Endothelial cell of umbilical vein (primary cell): Measurements from ENCODE around the gene NSFL1C. TPM values are rescaled to one million over a fixed set of nuclear protein-coding genes. Genes with fewer than 3 reads are reported as not detected.

ENCODE experiments used
- BruUV-seq: library from RNA; stranded (reverse); fragments of 400-500 nt; replicated peaks from 2 replicates; lab custom pipeline; 2021; lab: Mats Ljungman, UMichigan
- CTCF ChIA-PET: fragments of 300-600, 350-600 bp; sonication (Branson Sonifier 250); formaldehyde crosslinking; loops from one replicate; lab custom pipeline; 2021; ENCODE audit warnings: antibody characterized with exemption, inconsistent platforms; lab: Charles Lee
- POLR2A ChIA-PET: fragments of 300-600, 350-600 bp; sonication (Branson Sonifier 250); formaldehyde crosslinking; loops from one replicate; lab custom pipeline; 2021; ENCODE audit warnings: antibody characterized with exemption, inconsistent platforms; lab: Charles Lee
- DNase-seq: peaks from one replicate; pipeline ENCODE4 v3.0.0-alpha.2; 2011; ENCODE audit warnings: low read depth, low spot score
- FAIRE-seq: peaks from 2 replicates; lab custom pipeline; 2011; peaks lifted over from hg19 to GRCh38; lab: Jason Lieb, UNC
- H2AFZ ChIP-seq: 2 replicates; pipeline ENCODE4 v1.6.0; 2012; ENCODE audit warnings: low read depth, low read length, control low read depth, inconsistent platforms
- H3K27ac ChIP-seq: 2 replicates; pipeline ENCODE4 v1.5.1; 2011; ENCODE audit warnings: low read depth, mild to moderate bottlenecking, control low read depth, low read length, moderate library complexity; ENCODE audit not compliant: insufficient read depth
- H3K27me3 ChIP-seq, 2 experiments: 2 replicates each; pipeline versions ENCODE4 v1.6.0 to v1.6.1; 2011; ENCODE audit warnings: low read length in 2 of 2, mixed read lengths in 1 of 2; ENCODE audit not compliant: control insufficient read depth in 2 of 2, insufficient read depth in 2 of 2
- H3K36me3 ChIP-seq, 2 experiments: 2 replicates in 1 of 2; 3 replicates in 1 of 2; pipeline ENCODE4 v1.5.1; 2011; ENCODE audit warnings: low read length in 2 of 2, mild to moderate bottlenecking in 1 of 2, moderate library complexity in 1 of 2; ENCODE audit not compliant: control insufficient read depth in 2 of 2, insufficient read depth in 2 of 2; ENCODE audit errors: extremely low read depth in 1 of 2
- H3K4me1 ChIP-seq: 3 replicates; pipeline ENCODE4 v1.5.1; 2011; ENCODE audit warnings: mild to moderate bottlenecking, low read length; ENCODE audit not compliant: control insufficient read depth, insufficient read depth; ENCODE audit errors: extremely low read depth
- H3K4me2 ChIP-seq: 2 replicates; pipeline ENCODE4 v1.6.1; 2011; ENCODE audit warnings: low read length, control low read depth, mixed read lengths; ENCODE audit not compliant: insufficient read depth
- H3K4me3 ChIP-seq, 3 experiments: fragments of 200-600 bp in 1 of 3; sonication (generic), shearing (Covaris generic) in 1 of 3; replicated peaks in 1 of 3; 2 replicates each; pipeline ENCODE4 v1.5.1; 2011 to 2016; ENCODE audit warnings: control low read depth in 3 of 3, low read length in 3 of 3, mild to moderate bottlenecking in 2 of 3, inconsistent platforms in 1 of 3, low read depth in 1 of 3, moderate library complexity in 1 of 3; ENCODE audit not compliant: insufficient read depth in 1 of 3
- H3K79me2 ChIP-seq: 2 replicates; pipeline ENCODE4 v1.6.0; 2012; ENCODE audit warnings: low read length, inconsistent platforms; ENCODE audit not compliant: control insufficient read depth, insufficient read depth
- H3K9ac ChIP-seq: replicated peaks from 2 replicates; pipeline ENCODE3; 2011; ENCODE audit warnings: low read length, control low read depth; ENCODE audit not compliant: insufficient read depth; ENCODE audit errors: extremely low read depth
- H3K9me1 ChIP-seq: replicated peaks from 3 replicates; pipeline ENCODE4 v1.6.0; 2011; ENCODE audit warnings: mild to moderate bottlenecking, low read length; ENCODE audit not compliant: control insufficient read depth, insufficient read depth; ENCODE audit errors: extremely low read depth
- H3K9me3 ChIP-seq: replicated peaks from 2 replicates; pipeline ENCODE4 v1.5.1; 2012; ENCODE audit warnings: low read length, inconsistent platforms; ENCODE audit not compliant: control insufficient read depth, insufficient read depth
- H4K20me1 ChIP-seq: replicated peaks from 2 replicates; pipeline ENCODE3; 2011; ENCODE audit warnings: mild to moderate bottlenecking, low read length; ENCODE audit not compliant: control insufficient read depth, insufficient read depth; ENCODE audit errors: extremely low read depth
- CTCF ChIP-seq, 2 donors: IDR thresholded peaks; 1 replicate in 1 of 2; 2 replicates in 1 of 2; pipeline ENCODE4 v1.5.1; 2011; ENCODE audit warnings: low read length in 2 of 2, mild to moderate bottlenecking in 2 of 2, moderate library complexity in 2 of 2, control low read depth in 1 of 2, inconsistent platforms in 1 of 2, low read depth in 1 of 2; ENCODE audit not compliant: insufficient read depth in 1 of 2; ENCODE audit errors: extremely low read depth in 1 of 2
- GATA2 ChIP-seq: IDR thresholded peaks from 2 replicates; pipeline ENCODE4 v1.7.0; 2011; ENCODE audit warnings: low read depth, mild to moderate bottlenecking, moderate library complexity, mixed read lengths, low read length; ENCODE audit not compliant: insufficient read length, insufficient read depth
- MYC ChIP-seq: IDR thresholded peaks from one replicate; pipeline ENCODE4 v1.6.1; 2011; ENCODE audit warnings: mild to moderate bottlenecking, low read depth, low read length
- POLR2AphosphoS5 ChIP-seq: IDR thresholded peaks from 2 replicates; pipeline ENCODE4 v1.6.1; 2012; ENCODE audit warnings: low read depth, mild to moderate bottlenecking, control low read depth, low read length, moderate library complexity; ENCODE audit not compliant: insufficient read depth
- dilution Hi-C: fragments of 300-500 bp; cut with MboI; formaldehyde crosslinking; loops from one replicate; pipeline ENCODE4 v1.15.0; 2019; ENCODE audit warnings: low sequenced_read_pairs; ENCODE audit not compliant: extremely low pct_ligation_motif_present
- intact Hi-C: fragments of 100-400 bp; cut with micrococcal nuclease; formaldehyde crosslinking; loops from one replicate; pipeline ENCODE4 v1.10.0; 2022
- polyA plus RNA-seq, 4 experiments: library from polyadenylated mRNA; depleted of rRNA in 3 of 4; stranded (reverse) in 3 of 4; unstranded in 1 of 4; fragments of >200 nt; gene quantifications; 2 replicates each; pipeline versions ENCODE4 v1.2.1 to v1.2.3, GENCODE V29; 2011 to 2012; ENCODE audit warnings: missing spikeins in 1 of 4
- total RNA-seq: library from RNA; stranded (reverse); gene quantifications from 2 replicates; pipeline ENCODE4 v1.2.3, GENCODE V29; 2021

Gene NSFL1C
- total and polyA plus RNA-seq, 2 donors (not counting 3 experiments of a cell fraction or from before 2014, with no cell fraction given), result 27.3 to 95.7 TPM

GRCh38 chr20:1503564-1504227, 37.0 kb upstream of the NSFL1C start:
- Histone ChIP-seq H3K27me3 (peaks cover 15 to 30% of the 10 kb centered on the region in 2 experiments), H3K9me1 (no peaks in the 10 kb centered on the region), H3K27ac (no peak overlapping the region), H3K4me3 (no peak overlapping the region), H3K36me3 (no peaks in the 10 kb centered on the region), H3K79me2 (no peaks in the 10 kb centered on the region), H2AFZ (no peak overlapping the region), H4K20me1 (no peaks in the 10 kb centered on the region), H3K9me3 (no peaks in the 10 kb centered on the region), H3K4me1 (no peaks in the 10 kb centered on the region), H3K9ac (no peak overlapping the region), H3K4me2 (no peak overlapping the region)
- CTCF ChIA-PET, result interaction anchor here (0.6 to 3.8 kb wide), 103 partner anchors 9 to 685 kb away, joined by 3 to 229 read pairs (median 5); partner anchors contain the start of genes C20orf202, NSFL1C, RAD21L1 and SDCBP2
- POLR2A ChIA-PET, result no interaction called here
- intact Hi-C loops (loop anchor here (1.0 to 10.0 kb wide), 9 partner anchors 12 to 391 kb away; partner anchors contain the start of genes NSFL1C, SIRPA and SIRPB2), dilution Hi-C loops (no loop called here)
- FAIRE-seq, result peak; percentile 99
- no peak for TF ChIP-seq GATA2
- no peak for TF ChIP-seq MYC
- TF ChIP-seq POLR2AphosphoS5, result peak; percentile 23
- TF ChIP-seq CTCF (IDR thresholded peaks at IDR 0.05; ENCODE audit: extremely low read depth in 1 of 2, insufficient read depth in 1 of 2, low read depth in 1 of 2, low read length in 2 of 2), result peak; percentile 98 to 100
- no TSS peak for BruUV-seq
- peak; percentile 96 for DNase-seq
